Measurements from ENCODE around the gene C1QTNF5.

C1QTNF5 gene

DNA sequence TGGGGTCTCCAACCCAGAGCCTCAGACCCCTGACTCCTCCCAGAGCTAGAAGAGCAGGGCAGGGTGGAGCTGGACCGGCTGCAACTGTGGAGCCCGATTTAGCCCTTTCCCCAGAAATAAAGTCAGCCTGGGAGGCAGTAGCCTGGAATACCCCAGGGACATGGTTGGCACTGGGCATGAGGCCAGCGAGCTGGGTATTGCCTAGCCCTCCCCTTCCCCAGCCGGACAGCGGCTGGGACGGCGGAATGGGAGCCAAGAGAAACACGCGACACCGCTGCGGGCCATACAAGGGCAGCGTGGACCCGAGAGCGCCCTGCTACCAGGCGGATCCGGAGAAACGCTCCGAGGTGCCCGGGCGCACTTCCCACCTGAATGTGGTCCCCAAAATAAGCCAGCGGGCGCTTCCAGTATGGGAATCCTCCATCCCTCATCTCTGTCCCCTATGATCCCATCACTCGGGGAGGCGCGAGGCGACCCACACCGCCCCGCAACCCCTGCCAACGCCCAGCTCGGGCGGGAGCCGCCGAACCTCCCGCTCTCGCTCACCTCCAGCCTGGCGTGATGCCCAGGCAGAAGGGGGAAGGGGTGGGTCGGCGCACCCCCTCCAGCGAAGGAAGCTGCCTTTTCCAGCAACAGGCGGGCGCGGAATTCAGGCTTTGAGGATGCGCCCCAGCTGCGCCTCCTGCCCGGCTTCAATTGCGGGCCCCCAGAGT, 24.5 kb downstream of the C1QTNF5 start:
- peak; percentile 74 for DNase-seq

- DNase-seq, result peak; percentile 74
These were observed 25.3 kb downstream of the C1QTNF5 start for GRCh38 chr11:119315131-119316015.

DNA sequence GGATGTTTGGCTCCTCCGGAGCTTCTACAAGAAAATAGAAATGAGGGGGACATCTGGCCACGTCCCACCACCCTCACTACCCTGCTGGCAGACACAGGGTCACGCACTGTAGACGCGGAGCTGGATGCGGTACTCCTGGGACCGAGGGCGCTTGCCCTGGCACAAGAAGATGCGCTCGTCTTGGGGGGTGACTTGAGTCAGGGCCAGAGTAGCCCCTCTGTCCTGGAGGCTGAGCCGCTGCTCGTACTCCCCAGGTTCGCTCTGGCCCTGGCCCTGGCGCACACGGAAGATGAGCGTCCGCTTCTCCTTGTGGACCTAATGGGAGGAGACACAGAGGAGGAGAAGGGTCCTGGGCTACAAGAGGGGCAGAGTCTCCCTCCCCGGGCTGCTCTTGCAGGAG, 26.0 kb downstream of the C1QTNF5 start:
- DNase-seq, result no peak

- DNase-seq, result no peak
These were observed 30.0 kb downstream of the C1QTNF5 start for GRCh38 chr11:119310682-119311052.

GRCh38 chr11:119309953-119310681, 30.6 kb downstream of the C1QTNF5 start:
- no peak for DNase-seq

GRCh38 chr11:119309411-119309810, 31.3 kb downstream of the C1QTNF5 start:
- DNase-seq, result no peak

DNA sequence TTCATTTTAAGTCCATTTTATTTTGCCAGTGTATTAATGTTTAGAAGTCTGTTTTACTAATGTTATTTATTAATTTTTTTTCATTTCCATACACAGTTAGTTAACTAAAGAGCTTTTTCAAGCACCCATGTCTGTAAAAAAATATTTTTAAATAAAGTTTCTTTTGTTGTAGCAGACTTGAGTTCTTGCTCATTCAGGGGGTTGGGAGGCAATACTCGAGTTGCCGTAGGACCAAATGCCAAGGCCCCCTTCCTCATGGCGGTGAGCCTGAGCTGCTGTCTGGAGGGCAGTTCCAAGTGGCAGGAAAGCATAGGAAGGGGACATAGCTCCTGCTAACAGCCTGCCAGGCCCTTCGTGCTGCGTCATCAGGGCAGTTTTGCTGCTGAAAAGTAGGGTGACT, 32.7 kb downstream of the C1QTNF5 start:
- no peak for DNase-seq

- no peak for DNase-seq
These were observed 33.5 kb downstream of the C1QTNF5 start for GRCh38 chr11:119307219-119307618.

DNA sequence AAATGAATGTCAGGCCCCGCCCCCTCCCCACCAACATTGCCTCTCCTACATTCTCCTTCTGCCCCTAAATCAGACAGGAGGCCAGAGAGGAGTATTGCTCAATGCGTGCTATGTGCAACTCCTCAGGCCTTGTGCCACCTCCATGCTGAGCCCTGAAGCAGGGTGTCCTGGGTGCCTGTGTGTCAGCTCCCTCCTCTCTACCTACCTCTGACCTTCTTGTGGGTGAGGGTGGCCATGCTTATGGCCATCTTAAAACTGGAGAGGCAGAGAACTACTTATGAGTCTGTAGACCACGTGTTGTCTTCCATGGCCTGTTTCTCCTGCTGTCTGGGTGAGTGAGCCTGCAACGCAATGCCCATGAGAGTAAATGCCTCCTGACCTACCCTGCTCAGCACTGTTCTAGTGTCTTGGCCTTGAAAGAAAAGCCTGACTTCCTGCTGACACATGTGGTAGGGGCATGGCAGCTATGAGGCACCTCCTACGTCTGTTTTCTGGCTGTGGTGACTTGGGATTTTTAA, 34.3 kb downstream of the C1QTNF5 start:
- DNase-seq, result no peak

DNA sequence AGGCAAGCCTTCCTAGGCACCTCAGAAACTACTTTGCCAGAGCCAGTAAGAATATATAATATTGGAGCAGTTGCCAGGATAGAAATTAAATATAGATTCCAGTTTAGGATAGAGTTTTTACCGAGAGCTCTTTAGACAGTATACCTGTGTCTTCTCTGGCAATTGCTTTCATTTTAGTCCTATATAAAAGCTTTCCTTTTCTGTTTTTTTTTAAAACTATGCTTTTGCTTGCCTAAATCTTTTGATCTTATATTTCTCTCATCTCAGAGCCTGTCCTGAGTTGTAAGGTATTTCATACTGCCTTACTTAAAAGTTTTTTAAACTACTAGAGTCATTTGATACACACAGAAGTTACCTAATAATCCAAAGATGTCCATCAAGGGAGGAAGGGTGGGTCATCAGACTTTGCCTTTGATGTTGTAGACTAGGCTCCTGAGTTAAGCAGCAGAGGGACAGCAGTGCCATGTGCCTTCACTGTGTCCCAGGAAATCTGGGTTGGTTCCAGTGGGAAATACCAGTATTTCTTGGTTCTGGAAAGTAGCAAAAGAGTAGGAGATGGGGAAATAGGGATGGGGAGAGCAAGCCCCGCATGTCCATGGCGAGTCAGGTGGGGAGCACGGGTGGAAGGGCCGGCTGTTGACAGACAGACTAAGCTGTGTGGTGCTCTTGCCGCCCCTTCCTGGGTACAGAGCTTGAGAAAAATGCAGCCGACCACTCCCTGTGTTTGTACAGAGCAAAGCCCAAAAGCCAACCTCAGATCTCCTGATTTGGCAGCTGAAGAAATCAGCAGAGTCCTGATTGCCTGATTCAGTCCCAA, 34.9 kb downstream of the C1QTNF5 start:
- no peak for DNase-seq

- DNase-seq, result no peak
These were observed 37.4 kb downstream of the C1QTNF5 start for GRCh38 chr11:119303227-119303718.

DNA sequence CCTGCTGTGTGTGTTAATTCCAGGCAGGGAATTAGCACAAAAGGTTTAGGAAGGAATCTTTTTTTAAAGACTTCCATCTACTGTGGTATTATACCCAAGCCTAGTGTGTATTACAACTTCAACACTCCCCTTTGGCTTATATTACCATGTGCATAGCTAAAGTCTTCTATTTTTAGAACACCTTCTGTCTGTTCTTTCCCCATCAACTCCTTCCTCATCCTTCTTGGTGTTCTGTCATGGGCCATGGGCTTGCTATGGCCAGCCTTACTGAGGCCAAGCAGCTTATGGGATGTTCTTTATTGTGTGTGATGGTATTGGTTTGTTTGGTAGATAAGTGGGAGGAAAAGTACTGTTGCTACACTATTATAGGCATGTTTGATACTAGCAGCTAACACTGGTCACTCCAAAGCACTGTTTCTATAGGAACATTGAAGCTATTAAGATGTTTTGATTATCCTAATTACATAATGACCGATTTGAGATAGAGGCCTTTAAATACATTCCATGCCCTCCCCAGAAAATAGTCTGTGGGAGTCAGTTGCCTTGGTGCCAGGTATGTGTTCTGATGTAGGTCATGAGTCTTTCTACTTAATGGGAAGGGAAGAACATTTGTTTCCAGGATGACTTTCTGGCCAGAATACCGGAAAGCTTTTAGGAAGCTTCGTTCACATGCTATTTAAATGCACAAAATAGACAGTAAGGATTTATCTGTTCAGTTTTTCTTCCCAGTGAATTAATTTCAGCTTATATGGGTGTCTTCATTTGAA, 40.3 kb downstream of the C1QTNF5 start:
- DNase-seq, result no peak

- DNase-seq, result no peak
These were observed 41.3 kb downstream of the C1QTNF5 start for GRCh38 chr11:119299416-119299815.

GRCh38 chr11:119298726-119299125, 42.0 kb downstream of the C1QTNF5 start:
- DNase-seq, result no peak

- no peak for DNase-seq
These were observed 42.7 kb downstream of the C1QTNF5 start for GRCh38 chr11:119297938-119298337.

DNA sequence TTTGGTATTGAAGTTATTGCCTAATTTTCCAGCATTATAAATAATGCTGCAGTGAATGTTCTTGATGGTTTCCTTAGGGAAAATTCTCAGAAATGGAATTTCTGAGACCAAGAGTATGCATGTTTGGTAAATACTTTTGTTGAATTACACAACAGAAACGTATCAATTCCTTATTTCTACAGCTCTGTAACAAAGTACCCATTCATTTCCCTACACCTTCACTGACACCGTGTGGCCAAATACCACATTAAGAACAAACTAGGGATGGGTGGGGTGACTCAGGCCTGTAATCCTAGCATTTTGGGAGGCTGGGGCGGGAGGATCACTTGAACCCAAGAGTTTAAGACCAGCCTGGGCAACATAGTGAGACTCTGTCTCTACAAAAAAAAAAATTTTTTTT, 45.5 kb downstream of the C1QTNF5 start:
- no peak for DNase-seq

DNA sequence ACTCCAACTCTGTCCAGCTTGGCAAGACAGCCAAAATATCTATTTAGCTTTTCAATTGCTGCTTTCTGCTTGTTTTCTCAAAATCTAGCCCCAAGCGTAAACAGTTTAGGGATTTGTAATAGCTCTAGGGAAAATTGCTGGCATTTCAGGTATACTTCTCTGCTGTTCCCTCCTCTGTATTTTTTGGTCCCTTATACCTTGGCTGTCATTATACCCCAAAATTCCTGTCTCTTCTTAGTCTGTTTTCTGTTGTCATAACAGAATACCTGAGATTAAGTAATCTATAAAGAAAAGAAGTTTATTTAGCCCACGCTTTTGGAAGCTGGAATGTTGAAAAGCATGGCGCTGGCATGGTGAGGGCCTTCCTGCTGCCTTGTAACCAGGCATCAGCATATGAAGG, 47.2 kb downstream of the C1QTNF5 start:
- no peak for DNase-seq

DNA sequence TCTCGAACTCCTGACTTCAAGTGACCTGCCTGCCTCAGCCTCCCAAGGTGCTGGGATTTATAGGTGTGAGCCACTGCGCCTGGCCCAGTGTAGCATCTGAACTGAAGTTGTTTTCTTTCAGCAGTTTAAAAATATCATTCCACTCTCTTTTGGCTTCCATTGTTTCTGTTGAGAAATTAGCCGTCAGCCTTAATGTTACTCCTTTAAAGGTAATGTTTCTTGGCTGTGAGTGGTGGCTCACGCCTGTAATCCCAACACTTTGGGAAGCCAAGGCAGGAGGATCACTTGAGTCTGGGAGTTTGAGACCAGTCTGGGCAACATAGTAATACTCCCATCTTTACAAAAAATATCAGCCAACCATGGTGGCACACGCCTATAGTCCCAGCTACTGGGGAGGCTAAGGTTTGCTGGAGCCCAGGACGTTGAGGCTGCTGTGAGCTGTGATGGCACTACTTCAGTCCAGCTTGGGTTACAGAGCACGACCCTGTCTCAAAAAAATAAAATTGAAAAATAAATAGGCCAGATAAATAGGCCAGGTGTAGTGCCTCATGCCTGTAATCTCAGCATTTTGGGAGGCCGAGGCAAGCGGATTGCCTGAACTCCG, 49.7 kb downstream of the C1QTNF5 start:
- no peak for DNase-seq

Data from NCI-H2029 (cell line).